ENCODE results near the gene SNCB.

Gene SNCB

DNA sequence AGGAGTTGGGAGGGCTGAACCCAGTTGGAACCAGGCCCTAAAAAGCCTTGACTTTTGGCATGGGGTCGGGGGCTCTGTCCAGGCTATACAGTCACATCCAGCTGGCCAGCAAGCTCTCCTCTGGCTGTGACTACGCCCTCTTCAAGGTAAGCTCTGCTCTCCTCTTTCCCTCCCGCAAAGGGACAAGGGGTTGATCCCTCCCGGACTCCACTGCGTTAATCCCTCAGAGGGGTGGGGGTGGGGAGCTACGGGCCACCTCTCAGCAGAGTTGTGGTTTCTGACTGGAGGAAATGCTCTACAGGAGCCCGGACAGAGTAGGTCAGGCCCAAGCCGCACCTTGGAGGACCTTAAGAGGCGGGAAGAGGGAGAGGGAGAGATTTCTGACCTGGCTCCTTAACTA lies 14.0 kb upstream of the SNCB start:
- no peak for DNase-seq

GRCh38 chr5:176643491-176644219 lies 13.3 kb upstream of the SNCB start:
- DNase-seq = no peak

DNA sequence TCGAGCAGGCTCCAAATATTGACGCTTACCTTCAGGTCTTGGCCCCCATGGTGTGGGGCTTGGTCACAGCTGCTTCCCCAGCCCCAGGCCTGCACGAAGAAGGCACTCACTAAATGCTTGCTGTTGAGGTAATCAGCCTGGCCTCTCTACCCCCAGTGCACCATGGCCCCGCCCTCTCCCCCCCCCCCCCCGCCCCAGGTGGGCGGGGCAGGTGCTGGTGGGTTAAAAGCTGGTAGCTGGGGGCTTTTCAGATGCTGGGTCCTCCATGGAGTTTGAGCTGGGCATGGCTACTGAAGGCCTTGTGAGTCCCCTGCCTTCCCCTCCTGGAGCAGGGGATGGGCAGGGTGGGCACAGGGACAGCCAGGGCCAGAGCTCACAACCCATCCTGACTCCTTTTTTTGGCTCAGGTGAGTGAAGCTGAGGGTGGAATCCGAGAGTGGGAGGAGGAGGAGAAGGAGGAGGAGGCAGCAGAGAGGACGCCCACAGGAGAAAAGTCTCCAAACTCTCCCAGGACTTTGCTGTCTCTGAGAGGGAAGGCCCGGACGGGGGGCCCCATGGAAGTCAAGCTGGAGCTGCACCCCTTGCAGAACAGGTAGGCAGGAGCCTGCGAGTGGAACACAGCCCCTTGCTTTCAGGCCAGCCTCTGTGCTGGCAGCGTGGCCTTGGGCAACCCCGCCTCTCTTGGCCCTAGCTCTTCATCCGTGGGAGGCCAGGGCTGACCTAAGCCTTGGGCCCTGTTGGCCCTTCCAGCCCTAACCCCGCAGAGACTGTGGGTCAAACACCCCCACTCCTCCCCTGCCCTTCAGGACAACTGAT lies 12.5 kb upstream of the SNCB start:
- DNase-seq = no peak

GRCh38 chr5:176640616-176641015 lies 10.3 kb upstream of the SNCB start:
- DNase-seq = no peak

GRCh38 chr5:176639981-176640380 lies 9.6 kb upstream of the SNCB start:
- no peak for DNase-seq

DNA sequence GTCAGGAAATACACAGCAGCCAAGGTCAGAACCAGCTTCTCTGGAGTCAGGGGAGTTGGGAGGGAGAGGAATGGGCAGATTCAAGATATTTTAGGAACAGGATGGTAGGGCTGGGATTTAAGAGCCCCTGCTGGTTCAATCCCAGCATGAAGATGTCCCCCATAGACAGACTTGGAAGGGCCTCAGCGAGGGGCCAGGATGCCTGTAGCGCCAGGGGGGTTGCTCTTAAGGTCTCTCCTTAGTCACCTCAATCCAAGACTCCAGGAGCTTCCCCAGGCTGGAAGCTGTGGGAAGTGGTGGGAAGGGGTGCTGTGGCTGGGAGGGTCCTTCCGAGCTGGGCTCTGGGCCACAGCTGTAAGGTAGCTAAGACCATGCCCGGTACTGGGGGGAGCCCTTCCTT lies 8.9 kb upstream of the SNCB start:
- no peak for DNase-seq

DNA sequence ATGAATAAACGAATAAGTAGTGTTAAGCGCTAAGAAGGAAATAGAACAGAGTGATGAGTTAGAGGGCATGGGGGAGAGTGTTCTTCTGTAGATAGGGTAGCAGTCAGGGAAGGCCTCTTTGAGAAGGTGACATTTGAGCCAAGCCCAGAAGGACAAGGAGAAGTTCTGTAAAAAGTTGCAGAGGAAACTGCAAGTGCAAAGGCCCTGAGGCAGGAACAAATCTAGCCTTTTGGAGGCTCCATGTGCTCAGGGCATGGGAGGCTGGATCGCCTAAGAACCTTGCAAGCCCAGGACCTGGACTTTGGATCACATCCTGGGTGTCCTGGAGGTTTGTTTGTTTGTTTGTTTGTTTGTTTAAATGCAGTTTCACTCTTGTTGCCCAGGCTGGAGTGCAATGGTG lies 8.1 kb upstream of the SNCB start:
- no peak for DNase-seq

GRCh38 chr5:176637556-176637955 lies 7.2 kb upstream of the SNCB start:
- no peak for DNase-seq

DNA sequence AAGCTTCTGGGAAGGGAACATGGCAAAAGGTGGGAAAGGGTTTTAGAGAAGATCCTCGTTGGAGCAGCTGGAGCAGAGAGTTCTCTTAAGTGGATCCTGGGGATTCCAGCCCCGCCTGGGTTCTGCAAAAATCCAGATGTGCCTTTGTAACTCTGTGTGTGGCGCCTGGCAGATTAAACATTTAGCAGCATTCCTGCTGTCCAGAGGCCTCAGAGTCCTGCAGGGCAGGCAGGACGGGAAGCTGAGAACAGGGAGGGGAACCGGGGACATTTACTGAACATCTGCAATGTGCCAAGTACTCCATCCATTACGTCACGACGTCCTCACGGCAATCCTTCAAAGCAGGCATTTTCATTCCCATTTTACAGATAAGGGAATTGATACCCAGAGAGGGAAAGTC lies 6.1 kb upstream of the SNCB start:
- DNase-seq = no peak

GRCh38 chr5:176633598-176633997 lies 3.3 kb upstream of the SNCB start:
- no peak for DNase-seq

- DNase-seq = no peak
Measured at GRCh38 chr5:176632745-176633144, 2.4 kb upstream of the SNCB start.

GRCh38 chr5:176631383-176632200 lies 1.3 kb upstream of the SNCB start:
- DNase-seq = no peak

GRCh38 chr5:176630681-176631222 lies 418 bp upstream of the SNCB start:
- DNase-seq = no peak

DNA sequence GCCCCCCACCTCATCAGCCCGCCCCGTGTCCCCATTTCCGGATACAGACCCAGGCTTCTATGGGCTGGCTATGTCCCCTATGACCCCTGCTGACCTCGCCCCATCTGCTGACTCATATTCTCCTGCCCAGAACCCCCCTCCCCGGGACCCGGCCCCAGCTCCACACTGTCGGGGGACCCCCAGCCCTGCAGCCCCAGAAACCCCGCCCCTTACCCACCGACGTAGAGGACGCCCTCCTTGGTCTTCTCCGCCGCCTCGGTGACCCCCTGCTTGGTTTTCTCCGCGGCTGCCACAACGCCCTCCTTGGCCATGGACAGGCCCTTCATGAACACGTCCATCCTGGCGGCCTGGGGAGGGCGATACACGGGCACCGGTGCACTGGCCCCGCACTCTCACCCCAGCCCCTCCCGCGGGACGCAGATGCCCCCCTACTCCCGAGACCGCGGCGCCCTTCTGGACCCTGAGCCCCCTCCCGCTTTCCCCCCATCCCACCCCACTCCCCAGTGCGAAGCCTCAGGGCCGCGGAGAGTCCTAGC lies 949 bp downstream of the SNCB start:
- no peak for DNase-seq

GRCh38 chr5:176628406-176629228 lies 1.7 kb downstream of the SNCB start:
- DNase-seq = no peak

DNA sequence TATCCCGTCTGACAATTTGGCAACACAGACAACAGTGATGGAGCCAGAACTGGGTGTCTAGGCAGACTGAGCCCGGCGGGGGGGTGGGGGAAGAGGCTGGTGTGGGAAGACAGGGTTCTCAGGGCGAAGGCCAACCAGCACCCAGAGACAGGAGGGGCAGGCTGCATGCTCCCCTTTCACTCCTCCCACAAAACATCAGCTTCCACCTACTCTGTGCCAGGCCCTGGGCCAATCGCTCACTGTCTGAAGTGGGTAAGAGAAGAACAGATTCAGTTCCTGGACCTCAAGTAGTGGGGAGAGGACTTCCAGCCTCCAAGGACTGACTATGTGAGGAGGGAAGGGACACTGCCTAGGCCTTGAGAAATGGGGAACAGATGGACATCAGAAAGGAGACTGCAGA lies 2.8 kb downstream of the SNCB start:
- DNase-seq = no peak

DNA sequence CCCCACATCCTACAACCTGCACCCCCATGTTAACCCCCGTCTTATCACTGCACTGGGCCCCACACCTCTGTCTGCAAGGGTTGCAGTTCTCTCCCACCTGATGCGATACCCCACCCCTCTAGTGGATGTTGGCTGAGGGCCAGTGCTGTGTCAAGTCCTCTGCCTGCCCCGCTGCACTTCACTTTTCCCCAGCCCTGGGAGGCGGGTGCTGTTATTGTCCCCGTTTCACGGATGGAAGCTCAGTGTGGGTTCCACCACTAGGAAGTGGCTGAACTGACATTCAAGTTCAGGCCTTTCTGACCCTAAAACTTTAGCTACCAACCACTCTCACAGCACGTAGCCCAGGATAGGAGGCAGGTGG lies 3.5 kb downstream of the SNCB start:
- DNase-seq = no peak

DNA sequence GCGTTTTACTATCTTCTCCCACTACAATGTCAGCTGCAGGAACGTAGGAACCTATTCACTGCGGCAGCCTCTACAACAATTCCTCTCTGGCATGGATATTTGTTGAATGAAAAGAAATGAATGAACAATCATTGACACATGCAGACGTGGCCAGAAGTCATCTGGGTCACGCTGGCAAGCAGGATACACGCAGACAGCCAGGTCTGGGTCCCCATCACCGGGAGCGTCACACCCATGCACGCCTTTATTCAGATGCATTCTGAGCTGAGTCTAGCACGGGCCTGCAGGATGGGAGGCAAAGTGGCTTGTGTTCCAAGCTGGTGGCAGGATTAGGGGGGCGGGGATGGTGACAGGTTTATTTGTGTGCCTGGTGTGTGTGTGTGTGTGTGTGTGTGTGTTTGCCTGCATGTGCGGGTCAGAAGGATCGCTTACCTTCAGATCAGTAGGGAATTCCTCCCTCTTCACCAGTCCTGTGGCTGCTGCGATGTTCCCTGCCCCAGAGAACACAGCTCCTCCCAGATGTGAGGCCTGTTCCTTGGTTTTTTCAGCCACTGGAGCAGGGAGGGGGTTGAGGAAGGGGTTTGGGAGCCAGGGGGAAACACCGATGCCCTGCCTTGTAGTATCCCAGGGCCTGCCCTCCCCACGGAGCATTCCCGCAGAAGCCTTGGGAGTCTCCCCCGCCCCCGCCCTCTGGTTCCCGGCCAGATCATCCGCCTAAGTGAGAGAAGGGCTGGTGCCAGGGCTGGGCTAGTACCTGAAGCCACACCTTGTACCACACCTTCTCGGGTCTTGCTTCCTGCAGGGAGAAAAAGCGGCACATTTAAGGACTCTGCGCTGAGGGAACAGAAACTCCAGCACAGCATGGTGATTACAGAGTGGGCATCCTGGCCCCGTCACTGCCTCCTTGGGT lies 4.1 kb downstream of the SNCB start:
- DNase-seq = no peak

GRCh38 chr5:176625512-176625911 lies 4.8 kb downstream of the SNCB start:
- no peak for DNase-seq

DNA sequence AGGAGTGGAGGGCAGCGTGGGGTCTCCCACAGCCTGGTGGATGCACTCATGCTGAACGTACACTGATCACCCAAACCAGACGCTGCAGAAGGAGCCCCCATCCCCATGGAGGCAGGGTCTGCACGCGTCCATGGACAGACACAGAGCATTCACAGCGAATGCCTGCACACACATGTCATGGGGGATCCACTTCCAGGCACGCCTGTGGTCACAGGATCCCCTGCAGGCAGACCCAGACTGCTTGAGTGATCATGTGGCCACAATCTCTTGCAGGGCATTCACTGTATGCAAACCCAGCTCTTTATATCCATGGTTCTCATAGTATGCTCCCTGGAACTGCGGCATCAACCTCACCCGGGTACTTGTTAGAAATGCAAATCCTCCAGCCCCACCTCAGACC lies 5.4 kb downstream of the SNCB start:
- DNase-seq = no peak

- DNase-seq = no peak
Measured at GRCh38 chr5:176624142-176624541, 6.2 kb downstream of the SNCB start.

All from activated T-cell treated with anti-CD3 and anti-CD28 coated beads, Interleukin-2, amount 50 U/mL, for 48 hours (primary cell).